ENCODE results near the gene RRP8.

RRP8 gene

GRCh38 chr11:6633422-6634408 lies 30.3 kb upstream of the RRP8 start:
- in situ Hi-C loops (cut with MboI; ENCODE audit: low sequenced_read_pairs) = no loop called here

GRCh38 chr11:6632116-6633073 lies 29.0 kb upstream of the RRP8 start:
- in situ Hi-C loops (cut with MboI; ENCODE audit: low sequenced_read_pairs) = no loop called here

- in situ Hi-C loops (cut with MboI; ENCODE audit: low sequenced_read_pairs) = no loop called here
Observed at GRCh38 chr11:6631361-6631890, 28.0 kb upstream of the RRP8 start.

GRCh38 chr11:6630632-6631291 lies 27.3 kb upstream of the RRP8 start:
- in situ Hi-C loops (cut with MboI; ENCODE audit: low sequenced_read_pairs) = no loop called here

GRCh38 chr11:6629892-6630631 lies 26.6 kb upstream of the RRP8 start:
- in situ Hi-C loops (cut with MboI; ENCODE audit: low sequenced_read_pairs) = no loop called here

GRCh38 chr11:6629573-6629891 lies 26.1 kb upstream of the RRP8 start:
- in situ Hi-C loops (cut with MboI; ENCODE audit: low sequenced_read_pairs) = no loop called here

- in situ Hi-C loops (cut with MboI; ENCODE audit: low sequenced_read_pairs) = no loop called here
Observed at GRCh38 chr11:6628526-6628925, 25.1 kb upstream of the RRP8 start.

- in situ Hi-C loops (cut with MboI; ENCODE audit: low sequenced_read_pairs) = no loop called here
Observed at GRCh38 chr11:6627762-6628241, 24.4 kb upstream of the RRP8 start.

- in situ Hi-C loops (cut with MboI; ENCODE audit: low sequenced_read_pairs) = no loop called here
Observed at GRCh38 chr11:6626971-6627761, 23.8 kb upstream of the RRP8 start.

- in situ Hi-C loops (cut with MboI; ENCODE audit: low sequenced_read_pairs) = no loop called here
Observed at GRCh38 chr11:6625832-6626420, 22.5 kb upstream of the RRP8 start.

GRCh38 chr11:6625156-6625831 lies 21.9 kb upstream of the RRP8 start:
- in situ Hi-C loops (cut with MboI; ENCODE audit: low sequenced_read_pairs) = no loop called here

- in situ Hi-C loops (cut with MboI; ENCODE audit: low sequenced_read_pairs) = no loop called here
Observed at GRCh38 chr11:6623391-6624363, 20.3 kb upstream of the RRP8 start.

- in situ Hi-C loops (cut with MboI; ENCODE audit: low sequenced_read_pairs) = no loop called here
Observed at GRCh38 chr11:6622261-6623171, 19.1 kb upstream of the RRP8 start.

- in situ Hi-C loops (cut with MboI; ENCODE audit: low sequenced_read_pairs) = no loop called here
Observed at GRCh38 chr11:6621711-6622211, 18.3 kb upstream of the RRP8 start.

- in situ Hi-C loops (cut with MboI; ENCODE audit: low sequenced_read_pairs) = no loop called here
Observed at GRCh38 chr11:6620636-6621035, 17.2 kb upstream of the RRP8 start.

All from HL-60/S4 treated with phorbol 12-myristate 13-acetate at 8.2 ng/mL for 4 days and 3 days (cell line).